Forelimb muscle (tissue), 1 donor: Measurements from ENCODE around the gene SALL4. TPM values are rescaled to one million over a fixed set of nuclear protein-coding genes. Genes with fewer than 3 reads are reported as not detected.
"Not testable (repeated sequence)": the region's sequence is repeated elsewhere in the genome, so short reads cannot be mapped to it uniquely, and the experiment has no call there.

Source experiments
- DNase-seq: peaks from one replicate; pipeline ENCODE4 v3.0.0-alpha.2; 2013; ENCODE audit warnings: low read depth
- polyA plus RNA-seq: library from polyadenylated mRNA; unstranded; fragments of 120-200 nt; gene quantifications from one replicate; pipeline ENCODE4 v1.2.1, GENCODE V29; 2013; ENCODE audit not compliant: insufficient read length

SALL4 gene
- polyA plus RNA-seq, 1 donor: 0.38 TPM

DNA sequence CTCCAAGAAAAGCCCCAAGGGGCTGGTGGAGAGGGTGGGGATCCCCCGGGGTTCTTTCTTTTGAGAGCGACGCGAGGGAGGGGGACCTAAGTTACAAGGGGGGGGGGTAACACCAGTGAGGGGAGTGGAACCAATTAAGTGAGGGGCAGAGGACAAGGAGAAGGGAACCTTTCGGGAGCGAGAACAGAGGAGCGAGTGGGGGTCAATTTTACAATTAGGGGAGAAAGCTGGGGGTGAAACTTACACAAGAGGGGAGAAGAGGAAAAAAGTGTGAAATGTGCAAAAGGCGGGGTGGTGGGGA lies 548 bp downstream of the SALL4 start:
- no peak for DNase-seq

- DNase-seq: no peak
Observed at GRCh38 chr20:51801122-51801822, 1.0 kb downstream of the SALL4 start.

DNA sequence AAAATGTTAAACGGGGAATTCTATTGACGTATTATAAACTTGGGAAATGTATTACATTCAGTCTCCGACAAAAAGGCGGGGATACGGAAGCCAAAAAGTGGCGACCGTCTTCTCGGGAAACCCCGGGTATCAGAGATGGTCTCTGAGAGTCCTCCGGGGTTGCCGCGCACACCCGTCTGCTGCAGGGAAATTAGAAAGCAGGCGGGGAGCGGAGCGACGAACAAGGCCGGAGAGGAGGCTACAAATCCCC lies 1.5 kb downstream of the SALL4 start:
- no peak for DNase-seq

GRCh38 chr20:51800060-51800871 lies 2.1 kb downstream of the SALL4 start:
- no peak for DNase-seq

DNA sequence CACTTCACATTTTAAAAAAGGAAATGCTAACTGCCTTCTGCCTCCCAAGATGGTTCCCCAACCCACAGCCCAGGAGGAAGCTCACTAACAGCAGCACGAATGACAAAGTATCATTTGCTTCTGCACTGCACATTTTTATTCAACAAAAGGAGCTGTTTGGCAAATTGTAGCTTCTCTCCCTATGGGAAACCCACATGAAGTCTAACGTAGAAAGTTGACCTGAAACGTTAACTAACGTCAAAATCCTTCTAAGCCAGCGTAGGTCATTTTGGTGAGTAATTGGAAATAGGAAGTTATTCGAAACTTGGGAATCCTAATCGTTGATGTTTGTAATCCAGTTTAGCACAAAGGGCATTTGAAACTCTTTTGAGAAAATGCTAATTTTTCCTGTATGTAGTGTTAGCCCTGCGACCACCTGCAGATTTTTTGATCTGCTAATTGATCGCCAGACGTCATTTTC lies 2.9 kb downstream of the SALL4 start:
- DNase-seq: no peak

DNA sequence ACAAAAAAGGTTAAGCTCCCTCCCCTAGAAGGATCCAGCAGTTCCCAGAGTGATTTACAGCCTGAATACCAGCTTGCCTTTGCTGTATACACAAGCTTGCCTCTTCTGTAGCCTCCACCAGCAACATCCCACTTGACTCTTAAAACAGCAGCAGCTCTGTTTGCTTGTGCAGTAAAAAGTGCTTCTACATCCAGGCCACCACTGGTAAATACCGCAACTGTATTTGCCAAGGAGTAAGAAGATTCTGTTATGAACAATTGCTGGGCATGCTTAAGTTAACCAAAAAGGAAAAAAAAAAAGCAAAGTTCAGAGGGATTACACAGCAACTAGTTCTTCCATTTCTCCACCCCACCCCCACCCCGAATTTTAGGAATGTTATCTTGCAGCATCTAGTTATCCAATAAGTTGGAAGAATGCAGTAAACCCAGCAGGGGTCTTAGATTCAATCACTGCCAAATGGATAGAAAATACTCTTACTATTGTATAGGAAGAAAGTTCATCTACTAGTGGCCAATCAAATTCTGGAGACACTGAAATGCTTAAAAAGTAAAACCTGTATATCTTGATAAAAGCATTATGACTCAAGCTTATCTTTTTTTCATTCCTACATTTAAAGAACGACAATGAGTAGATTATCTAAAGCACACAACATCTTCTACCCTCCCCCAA lies 4.8 kb downstream of the SALL4 start:
- no peak for DNase-seq

DNA sequence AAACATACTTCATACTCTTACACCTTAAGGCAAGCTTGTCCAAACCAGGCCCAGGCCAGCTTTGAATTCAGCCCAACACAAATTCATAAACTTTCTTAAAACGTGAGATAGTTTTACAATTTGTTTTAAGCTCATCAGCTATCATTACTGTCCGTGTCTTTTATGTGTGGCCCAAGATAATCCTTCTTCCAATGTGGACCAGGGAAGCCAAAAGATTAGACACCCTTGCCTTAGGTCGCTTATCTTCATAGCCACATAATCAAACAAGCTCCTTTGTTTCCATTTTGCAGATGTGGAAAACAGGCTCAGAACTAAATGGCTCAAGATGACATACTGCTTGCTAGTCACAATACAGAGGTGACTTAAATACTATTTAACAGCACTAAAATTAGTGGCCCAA lies 6.0 kb downstream of the SALL4 start:
- DNase-seq: no peak

DNA sequence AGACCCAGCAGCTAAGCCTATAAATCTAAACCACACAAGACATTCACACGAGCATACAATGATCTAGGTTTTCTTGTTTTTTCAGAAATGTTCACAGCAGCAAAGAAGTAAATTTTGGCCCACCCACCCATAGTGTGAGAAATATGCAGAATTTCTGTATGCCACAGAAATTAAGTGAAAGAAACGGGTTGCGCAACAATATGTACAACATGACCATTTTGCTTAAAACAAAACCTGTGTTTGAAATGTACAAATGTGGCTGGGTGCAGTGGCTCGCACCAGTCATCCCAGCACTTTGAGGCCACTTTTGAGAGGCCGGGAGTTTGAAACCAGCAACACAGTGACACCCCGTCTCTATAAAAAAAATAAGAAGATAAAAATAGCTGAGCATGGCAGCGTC lies 9.4 kb downstream of the SALL4 start:
- DNase-seq: no peak

- no peak for DNase-seq
Observed at GRCh38 chr20:51791626-51792025, 10.7 kb downstream of the SALL4 start.

DNA sequence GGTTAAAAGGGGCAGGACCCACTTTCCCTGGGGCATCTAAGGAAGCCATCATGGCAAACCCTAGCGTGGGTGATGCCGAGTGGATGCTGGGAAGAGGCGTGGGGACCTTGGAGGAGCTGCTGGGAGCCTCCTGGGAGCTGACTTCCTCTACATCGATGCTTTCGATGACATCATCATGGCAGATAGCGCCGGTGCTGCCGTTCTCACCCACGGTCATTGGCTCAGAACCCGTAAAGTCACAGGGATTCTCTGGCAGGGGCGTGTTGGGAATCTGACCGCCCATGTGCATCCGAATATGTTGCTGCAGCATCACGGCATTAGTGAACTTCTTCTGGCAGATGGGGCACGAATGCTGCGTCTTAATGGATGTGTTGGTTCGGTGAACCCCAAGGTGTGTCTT lies 12.1 kb downstream of the SALL4 start:
- DNase-seq: no peak

- DNase-seq: no peak
Observed at GRCh38 chr20:51789434-51789833, 12.9 kb downstream of the SALL4 start.

DNA sequence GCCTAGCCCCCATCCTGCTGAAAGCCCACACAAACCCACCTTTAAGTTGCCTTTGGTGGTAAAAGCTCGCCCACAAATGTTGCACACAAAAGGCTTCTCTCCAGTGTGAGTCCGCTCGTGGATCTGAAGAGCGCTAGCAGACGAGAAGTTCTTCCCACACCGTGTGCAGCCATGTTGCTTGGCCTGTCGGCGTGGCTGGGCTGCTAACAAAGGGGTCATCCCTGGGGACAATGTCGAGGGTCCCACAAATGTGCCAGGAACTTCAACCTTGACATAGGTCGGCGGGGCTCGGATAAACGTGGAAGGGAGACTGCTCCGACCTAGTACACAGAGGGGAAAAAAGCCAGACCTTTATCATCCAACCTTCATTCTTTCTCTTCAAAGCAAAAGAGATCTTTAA lies 13.5 kb downstream of the SALL4 start:
- no peak for DNase-seq

- no peak for DNase-seq
Observed at GRCh38 chr20:51784299-51784698, 18.0 kb downstream of the SALL4 start.

DNA sequence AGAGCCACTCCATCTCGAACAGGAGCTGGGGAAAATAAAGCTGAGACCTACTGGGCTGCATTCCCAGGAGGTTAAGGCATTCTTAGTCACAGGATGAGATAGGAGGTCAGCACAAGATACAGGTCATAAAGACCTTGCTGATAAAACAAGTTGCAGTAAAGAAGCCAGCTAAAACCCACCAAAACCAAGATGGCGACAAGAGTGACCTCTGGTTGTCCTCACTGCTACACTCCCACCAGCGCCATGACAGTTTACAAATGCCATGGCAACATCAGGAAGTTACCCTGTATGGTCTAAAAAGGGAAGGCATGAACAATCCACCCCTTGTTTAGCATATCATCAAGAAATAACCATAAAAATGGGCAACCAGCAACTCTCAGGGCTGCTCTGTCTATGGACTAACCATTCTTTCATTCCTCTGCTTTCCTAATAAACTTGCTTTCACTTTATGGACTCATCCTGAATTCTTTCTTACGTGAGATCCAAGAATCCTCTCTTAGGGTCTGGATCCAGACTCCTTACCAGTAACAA lies 24.0 kb downstream of the SALL4 start:
- DNase-seq: not testable (repeated sequence)

GRCh38 chr20:51775241-51775640 lies 27.1 kb downstream of the SALL4 start:
- no peak for DNase-seq

- DNase-seq: no peak
Observed at GRCh38 chr20:51772236-51772635, 30.1 kb downstream of the SALL4 start.

DNA sequence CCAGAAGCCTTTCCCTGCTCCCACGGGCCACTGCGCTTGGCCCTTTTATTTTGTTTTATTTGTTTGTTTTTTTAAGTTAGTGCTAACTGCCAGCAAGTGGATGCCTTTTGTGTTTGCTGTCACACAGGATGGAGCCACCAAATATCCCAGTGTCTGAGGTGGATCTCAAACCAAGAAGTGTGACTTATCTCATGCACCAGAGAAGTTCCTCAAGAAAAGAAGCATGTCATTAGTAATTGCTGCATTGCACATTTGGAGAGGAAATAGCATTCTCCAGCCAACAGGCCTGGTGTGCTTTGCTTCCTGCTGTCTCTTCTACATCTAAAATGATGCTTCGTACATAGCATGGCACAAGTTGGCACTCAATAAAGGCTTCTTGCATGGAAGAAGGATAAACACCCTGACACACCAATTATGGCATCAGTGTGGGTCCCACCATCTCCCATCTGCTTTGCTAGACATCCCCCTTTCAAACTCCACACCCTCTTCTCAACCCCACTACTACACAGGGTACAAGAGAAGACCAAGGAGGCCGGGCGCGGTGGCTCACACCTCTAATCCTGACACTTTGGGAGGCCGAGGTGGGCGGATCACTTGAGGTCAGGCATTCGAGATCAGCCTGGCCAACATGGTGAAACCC lies 32.2 kb downstream of the SALL4 start:
- no peak for DNase-seq

GRCh38 chr20:51768759-51769517 lies 33.4 kb downstream of the SALL4 start:
- no peak for DNase-seq

DNA sequence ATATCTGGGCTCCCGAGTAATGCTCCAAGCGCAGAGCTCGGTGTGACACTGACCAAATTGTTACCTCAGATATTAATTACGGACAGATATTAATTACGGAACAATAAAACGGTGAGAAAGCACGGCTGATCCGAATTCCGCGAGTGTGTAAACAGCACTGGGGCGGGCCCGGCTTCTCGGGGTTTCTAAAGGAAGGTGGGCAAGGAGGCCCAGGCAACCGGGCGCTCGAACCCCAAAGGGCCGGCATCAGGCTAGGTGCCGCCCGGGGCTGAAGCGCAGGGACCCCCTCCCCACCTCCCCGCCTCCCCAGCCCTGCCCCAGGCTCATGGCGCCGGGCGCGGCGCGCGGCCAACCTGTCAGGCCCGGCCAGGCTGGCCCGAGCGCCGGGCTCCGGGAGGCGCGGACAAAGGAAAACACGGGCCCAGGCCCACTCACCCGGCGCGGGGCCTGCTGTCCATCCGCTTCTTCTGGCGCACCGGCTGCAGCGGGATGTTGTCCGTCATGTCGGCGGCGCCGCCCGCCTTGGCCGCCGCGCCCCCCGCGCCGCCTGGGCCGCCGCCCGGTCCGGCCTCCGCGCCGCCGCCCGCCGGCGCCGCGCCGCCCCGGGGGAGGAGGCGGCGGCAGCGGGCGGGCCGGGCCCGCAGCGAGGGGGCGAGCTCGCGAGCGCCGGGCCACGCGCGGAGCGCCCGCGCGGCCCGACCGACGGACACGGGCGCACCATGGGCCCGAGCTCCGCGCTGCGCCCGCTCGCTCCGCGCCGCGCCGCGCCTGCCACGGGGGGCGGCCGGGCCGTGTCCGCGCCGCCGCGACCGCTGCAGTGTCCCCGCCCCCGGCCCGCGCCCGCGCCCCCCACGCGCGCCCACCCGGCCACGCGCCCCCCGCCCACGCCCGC lies 34.2 kb downstream of the SALL4 start, which contains the start of gene ATP9A:
ATP9A (minus strand) TSS at position 524 of the 892 bp plus-strand sequence; CDS start at position 503, 21 bp downstream.
- DNase-seq: no peak
